ENCODE results near the gene GAL3ST3. TPM values are rescaled to one million over a fixed set of nuclear protein-coding genes. Genes with fewer than 3 reads are reported as not detected.

The GAL3ST3 gene
- polyA plus RNA-seq, 3 donors, result not detected

- H3K9me3 ChIP-seq (replicated peaks in 1 of 2; ENCODE audit: control insufficient read depth in 1 of 2, insufficient read depth in 1 of 2, low read length in 2 of 2), result no peaks in the 10 kb centered on the region
- Mint-ChIP-seq H3K27ac (peak overlapping the region in 3 of 7 donors; percentile 17 to 50 (median 46)), H3K9me3 (peaks cover 0 to 2% (median 0%) of the 10 kb centered on the region in 7 donors), H3K4me1 (peaks cover 11% of the 10 kb centered on the region), H3K4me3 (no peak overlapping the region), H3K27me3 (ENCODE audit: low read depth in 3 of 3) (peaks cover 0 to 1% (median 0%) of the 10 kb centered on the region in 3 donors), H3K36me3 (peaks cover 65 to 82% of the 10 kb centered on the region in 2 donors)
- 98% methylated on average over 5 of the region's 7 CpGs for WGBS (ENCODE audit: insufficient coverage)
- no peak for DNase-seq
- peaks cover 10% of the 10 kb centered on the region for H4K20me1 ChIP-seq (ENCODE audit: insufficient read depth, low read length)
- H2AFZ ChIP-seq (ENCODE audit: insufficient read depth, low read depth, low read length, poor library complexity, severe bottlenecking), result no peak overlapping the region
- H3K4me1 ChIP-seq (ENCODE audit: control insufficient read depth in 1 of 2, insufficient read depth in 2 of 2, low read length in 2 of 2), result peaks cover 10 to 17% of the 10 kb centered on the region in 2 donors
- H3K4me3 ChIP-seq (replicated peaks in 1 of 3; ENCODE audit: low read depth in 2 of 3, low read length in 3 of 3), result no peak overlapping the region
- no peaks in the 10 kb centered on the region for H3K27me3 ChIP-seq (ENCODE audit: control insufficient read depth in 2 of 2, insufficient read depth in 2 of 2, low read length in 2 of 2)
- H3K4me2 ChIP-seq (replicated peaks; ENCODE audit: extremely low read depth, low read length, poor library complexity, severe bottlenecking), result no peak overlapping the region
- no peak overlapping the region for H3K27ac ChIP-seq (ENCODE audit: low read depth in 1 of 2, low read length in 2 of 2)
- H3K79me2 ChIP-seq (ENCODE audit: insufficient read depth, low read length), result peaks cover 46% of the 10 kb centered on the region
- H3K36me3 ChIP-seq (replicated peaks in 1 of 2; ENCODE audit: control insufficient read depth in 1 of 2, insufficient read depth in 2 of 2, low read length in 2 of 2), result peaks cover 67 to 73% of the 10 kb centered on the region in 2 donors
- H3K9ac ChIP-seq (ENCODE audit: insufficient read depth, low read length, poor library complexity, severe bottlenecking), result no peak overlapping the region
- TF ChIP-seq CTCF (IDR thresholded peaks at IDR 0.05), result no peak
- intact Hi-C loops (cut with micrococcal nuclease), result no loop called here
Measured at GRCh38 chr11:66056501-66056900, 7.5 kb upstream of the GAL3ST3 start.

DNA sequence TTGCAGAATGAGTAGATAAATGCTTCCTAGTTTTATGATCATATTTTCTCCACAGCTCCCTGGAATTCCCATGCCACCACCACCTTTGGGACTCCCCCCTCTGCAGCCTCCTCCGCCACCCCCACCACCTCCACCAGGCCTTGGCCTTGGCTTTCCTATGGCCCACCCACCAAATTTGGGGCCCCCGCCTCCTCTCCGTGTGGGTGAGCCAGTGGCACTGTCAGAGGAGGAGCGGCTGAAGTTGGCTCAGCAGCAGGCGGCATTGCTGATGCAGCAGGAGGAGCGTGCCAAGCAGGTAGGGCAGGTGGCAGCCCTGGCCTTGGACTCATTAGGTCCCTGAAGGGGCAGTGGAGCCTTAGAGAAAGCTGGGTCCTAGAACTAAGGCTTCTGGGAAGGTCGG, 6.1 kb upstream of the GAL3ST3 start:
- H3K4me1 Mint-ChIP-seq, result peaks cover 20% of the 10 kb centered on the region
- peaks cover 50 to 67% of the 10 kb centered on the region in 2 donors for H3K36me3 Mint-ChIP-seq
- DNase-seq, result no peak
- H3K27ac ChIP-seq (ENCODE audit: low read depth in 1 of 2, low read length in 2 of 2), result no peak overlapping the region
- H3K27ac Mint-ChIP-seq, result peak overlapping the region in 1 of 7 donors; percentile 28
- H3K4me3 Mint-ChIP-seq, result no peak overlapping the region
- H3K27me3 Mint-ChIP-seq (ENCODE audit: low read depth in 3 of 3), result peaks cover 0 to 1% (median 0%) of the 10 kb centered on the region in 3 donors
- no peaks in the 10 kb centered on the region for H3K9me3 ChIP-seq (replicated peaks in 1 of 2; ENCODE audit: control insufficient read depth in 1 of 2, insufficient read depth in 1 of 2, low read length in 2 of 2)
- H3K4me3 ChIP-seq (replicated peaks in 1 of 3; ENCODE audit: low read depth in 2 of 3, low read length in 3 of 3), result no peak overlapping the region
- H3K27me3 ChIP-seq (ENCODE audit: control insufficient read depth in 2 of 2, insufficient read depth in 2 of 2, low read length in 2 of 2), result no peaks in the 10 kb centered on the region
- H3K4me1 ChIP-seq (ENCODE audit: control insufficient read depth in 1 of 2, insufficient read depth in 2 of 2, low read length in 2 of 2), result peaks cover 16 to 26% of the 10 kb centered on the region in 2 donors
- no peak for TF ChIP-seq CTCF (IDR thresholded peaks at IDR 0.05)
- H3K9me3 Mint-ChIP-seq, result peaks cover 0 to 2% (median 0%) of the 10 kb centered on the region in 7 donors
- intact Hi-C loops (cut with micrococcal nuclease), result no loop called here
- H2AFZ ChIP-seq (ENCODE audit: insufficient read depth, low read depth, low read length, poor library complexity, severe bottlenecking), result no peak overlapping the region
- H3K36me3 ChIP-seq (replicated peaks in 1 of 2; ENCODE audit: control insufficient read depth in 1 of 2, insufficient read depth in 2 of 2, low read length in 2 of 2), result peaks cover 52 to 59% of the 10 kb centered on the region in 2 donors
- no peak overlapping the region for H3K9ac ChIP-seq (ENCODE audit: insufficient read depth, low read length, poor library complexity, severe bottlenecking)
- H4K20me1 ChIP-seq (ENCODE audit: insufficient read depth, low read length), result peaks cover 10% of the 10 kb centered on the region
- no peak overlapping the region for H3K4me2 ChIP-seq (replicated peaks; ENCODE audit: extremely low read depth, low read length, poor library complexity, severe bottlenecking)
- WGBS (ENCODE audit: insufficient coverage), result 98% methylated on average over 6 of the region's 7 CpGs
- peaks cover 46% of the 10 kb centered on the region for H3K79me2 ChIP-seq (ENCODE audit: insufficient read depth, low read length)
